Panc1 (cell line): ENCODE measurements around the gene CFAP97D1. TPM values are rescaled to one million over a fixed set of nuclear protein-coding genes. Genes with fewer than 3 reads are reported as not detected.

Source experiments
- ATAC-seq: fragments of 200-7000 bp; cut with Tn5 transposase; 2 replicates; pipeline ENCODE4 v1.9.1; 2020; ENCODE audit warnings: mild to moderate bottlenecking, moderate library complexity
- BruUV-seq: library from RNA; stranded (reverse); fragments of 400-500 nt; replicated peaks from 2 replicates; lab custom pipeline; 2021; lab: Mats Ljungman, UMichigan
- CTCF ChIA-PET: fragments of 300-600 bp; sonication (Branson Sonifier 250); formaldehyde crosslinking; loops from one replicate; lab custom pipeline; 2022; ENCODE audit warnings: antibody characterized with exemption; lab: Charles Lee
- POLR2A ChIA-PET: fragments of 300-600 bp; sonication (Branson Sonifier 250); formaldehyde crosslinking; loops from one replicate; lab custom pipeline; 2022; ENCODE audit warnings: antibody characterized with exemption; lab: Charles Lee
- DNase-seq: peaks from one replicate; pipeline ENCODE4 v3.0.0-alpha.2; 2010; ENCODE audit warnings: low read depth, low spot score
- H3K27ac ChIP-seq: 2 replicates; pipeline ENCODE4 v1.5.1; 2011; ENCODE audit warnings: mild to moderate bottlenecking, low read length, inconsistent platforms
- H3K27me3 ChIP-seq: fragments of 200-500 bp; sonication (Bioruptor generic); 2 replicates; pipeline ENCODE4 v1.6.0; 2014; ENCODE audit warnings: low read length, inconsistent platforms; ENCODE audit not compliant: control insufficient read depth, insufficient read depth
- H3K36me3 ChIP-seq: fragments of 200-500 bp; sonication (Bioruptor generic); 2 replicates; pipeline ENCODE4 v1.5.1; 2014; ENCODE audit warnings: inconsistent platforms, mild to moderate bottlenecking, low read length, moderate library complexity; ENCODE audit not compliant: control insufficient read depth, insufficient read depth
- H3K4me1 ChIP-seq: 2 replicates; pipeline ENCODE4 v1.5.1; 2011; ENCODE audit warnings: inconsistent platforms, mild to moderate bottlenecking, low read length, moderate library complexity; ENCODE audit not compliant: control insufficient read depth, insufficient read depth
- H3K4me3 ChIP-seq, 2 experiments: 2 replicates each; pipeline ENCODE4 v1.5.1; 2011 to 2012; ENCODE audit warnings: low read depth in 2 of 2, low read length in 2 of 2, mild to moderate bottlenecking in 2 of 2, inconsistent platforms in 1 of 2, moderate library complexity in 1 of 2
- H3K9me3 ChIP-seq: fragments of 200-500 bp; sonication (Bioruptor generic); 2 replicates; pipeline ENCODE4 v1.5.1; 2014; ENCODE audit warnings: low read depth, mild to moderate bottlenecking, inconsistent platforms, low read length, moderate library complexity; ENCODE audit not compliant: control insufficient read depth, insufficient read depth
- CTCF ChIP-seq: fragments of 450-650 bp; IDR thresholded peaks from 2 replicates; pipeline ENCODE4 v1.5.1; 2017; ENCODE audit warnings: mild to moderate bottlenecking
- POLR2AphosphoS5 ChIP-seq: IDR thresholded peaks from 2 replicates; pipeline ENCODE4 v1.6.1; 2012; ENCODE audit warnings: mild to moderate bottlenecking, low read depth, low read length, moderate library complexity
- REST ChIP-seq, 2 experiments: IDR thresholded peaks; 2 replicates each; pipeline ENCODE4 v1.6.1; 2011 to 2012; ENCODE audit warnings: low read depth in 2 of 2, control low read depth in 1 of 2, low read length in 1 of 2, mild to moderate bottlenecking in 1 of 2, moderate library complexity in 1 of 2; ENCODE audit not compliant: insufficient read depth in 1 of 2
- SIN3A ChIP-seq: IDR thresholded peaks from 2 replicates; pipeline ENCODE4 v1.6.1; 2012; ENCODE audit warnings: low read depth, mild to moderate bottlenecking, low read length, moderate library complexity, borderline replicate concordance; ENCODE audit not compliant: insufficient read depth
- TCF7L2 ChIP-seq: IDR thresholded peaks from 2 replicates; pipeline ENCODE4 v1.6.1; 2011; ENCODE audit warnings: mild to moderate bottlenecking, low read depth, low read length, inconsistent platforms
- in situ Hi-C: cut with HindIII; loops from 2 replicates; pipeline ENCODE4 v1.10.0; 2016; ENCODE audit warnings: low sequenced_read_pairs, low pct_unique_long_range_greater_than_20kb
- intact Hi-C: fragments of 100-400 bp; cut with micrococcal nuclease; formaldehyde crosslinking; loops from one replicate; pipeline ENCODE4 v1.10.0; 2022; ENCODE audit not compliant: unreplicated experiment
- total RNA-seq: library from RNA; stranded (reverse); gene quantifications from one replicate; pipeline ENCODE4 v1.2.1, GENCODE V29; 2021; ENCODE audit not compliant: unreplicated experiment

The CFAP97D1 gene
- total RNA-seq, 1 experiment from 2014 or later, result not detected

- intact Hi-C loops (no loop called here), in situ Hi-C loops (no loop called here)
- Histone ChIP-seq H3K27ac (no peak overlapping the region), H3K4me1 (0 out of 2 replicates have a peak, but pooled peaks cover 3% of the 10 kb centered on the region), H3K4me3 (no peak overlapping the region), H3K9me3 (no peaks in the 10 kb centered on the region), H3K36me3 (no peaks in the 10 kb centered on the region), H3K27me3 (no peaks in the 10 kb centered on the region)
- ChIA-PET POLR2A (no interaction called here), CTCF (no interaction called here)
- no TSS peak for BruUV-seq
- TF ChIP-seq SIN3A, result no peak
- TF ChIP-seq TCF7L2, result no peak
- no peak for TF ChIP-seq REST (IDR thresholded peaks at IDR 0.05; ENCODE audit: insufficient read depth in 1 of 2, low read depth in 2 of 2, low read length in 1 of 2)
- no peak for TF ChIP-seq CTCF
- TF ChIP-seq POLR2AphosphoS5, result no peak
- DNase-seq (no peak), ATAC-seq (no peak)
These were observed 3.8 kb downstream of the CFAP97D1 start for GRCh38 chr17:43784068-43784467.

- H3K9me3 ChIP-seq, result no peaks in the 10 kb centered on the region
- no TSS peak for BruUV-seq
- no peaks in the 10 kb centered on the region for H3K4me1 ChIP-seq
- DNase-seq (no peak), ATAC-seq (no peak)
- H3K27me3 ChIP-seq, result no peaks in the 10 kb centered on the region
- CTCF ChIA-PET, result no interaction called here
- intact Hi-C loops (no loop called here), in situ Hi-C loops (no loop called here)
- POLR2A ChIA-PET, result no interaction called here
- TF ChIP-seq REST (IDR thresholded peaks at IDR 0.05; ENCODE audit: insufficient read depth in 1 of 2, low read depth in 2 of 2, low read length in 1 of 2) (no peak), TCF7L2 (no peak), SIN3A (no peak), CTCF (no peak), POLR2AphosphoS5 (no peak)
- H3K4me3 ChIP-seq, result no peak overlapping the region
- no peaks in the 10 kb centered on the region for H3K36me3 ChIP-seq
- no peak overlapping the region for H3K27ac ChIP-seq
These were observed 4.4 kb downstream of the CFAP97D1 start for GRCh38 chr17:43784628-43785101.
